Parathyroid adenoma (tissue), 2 donors: Measurements from ENCODE around the gene DNM1.

Source experiments
- H2AFZ ChIP-seq: fragments of 300-600 bp; sonication (generic); one replicate; pipeline ENCODE4 v1.7.0; 2017; ENCODE audit warnings: antibody characterized with exemption, mild to moderate bottlenecking
- H3K27ac ChIP-seq: fragments of 300-600 bp; sonication (generic); one replicate; pipeline ENCODE4 v1.7.0; 2017
- H3K27me3 ChIP-seq: fragments of 300-600 bp; sonication (generic); one replicate; pipeline ENCODE4 v1.7.0; 2017; ENCODE audit warnings: low read length; ENCODE audit not compliant: control insufficient read depth, insufficient read depth
- H3K36me3 ChIP-seq: fragments of 300-600 bp; sonication (generic); one replicate; pipeline ENCODE4 v1.7.0; 2017; ENCODE audit warnings: low read length; ENCODE audit not compliant: control insufficient read depth, insufficient read depth
- H3K4me1 ChIP-seq: fragments of 300-600 bp; sonication (generic); one replicate; pipeline ENCODE4 v1.7.0; 2017; ENCODE audit warnings: control low read depth
- H3K4me2 ChIP-seq: fragments of 300-600 bp; sonication (generic); one replicate; pipeline ENCODE4 v1.7.0; 2017; ENCODE audit warnings: low read length
- H3K4me3 ChIP-seq: fragments of 300-600 bp; sonication (generic); one replicate; pipeline ENCODE4 v1.7.0; 2017; ENCODE audit warnings: low read depth, low read length
- H3K79me2 ChIP-seq: fragments of 300-600 bp; sonication (generic); one replicate; pipeline ENCODE4 v1.7.0; 2017; ENCODE audit warnings: control low read depth
- H3K9ac ChIP-seq: fragments of 300-600 bp; sonication (generic); one replicate; pipeline ENCODE4 v1.7.0; 2017; ENCODE audit warnings: mild to moderate bottlenecking
- H3K9me3 ChIP-seq: fragments of 300-600 bp; sonication (generic); one replicate; pipeline ENCODE4 v1.7.0; 2017; ENCODE audit warnings: low read length; ENCODE audit not compliant: control insufficient read depth
- TF ChIP-seq, protein P1 (sequence below): fragments of 300-600 bp; sonication (generic); IDR thresholded peaks from one replicate; pipeline ENCODE4 v1.7.0; 2017; ENCODE audit warnings: antibody characterized with exemption, mild to moderate bottlenecking
- donor health status: primary hyperparathyroidism.

Gene DNM1

DNA sequence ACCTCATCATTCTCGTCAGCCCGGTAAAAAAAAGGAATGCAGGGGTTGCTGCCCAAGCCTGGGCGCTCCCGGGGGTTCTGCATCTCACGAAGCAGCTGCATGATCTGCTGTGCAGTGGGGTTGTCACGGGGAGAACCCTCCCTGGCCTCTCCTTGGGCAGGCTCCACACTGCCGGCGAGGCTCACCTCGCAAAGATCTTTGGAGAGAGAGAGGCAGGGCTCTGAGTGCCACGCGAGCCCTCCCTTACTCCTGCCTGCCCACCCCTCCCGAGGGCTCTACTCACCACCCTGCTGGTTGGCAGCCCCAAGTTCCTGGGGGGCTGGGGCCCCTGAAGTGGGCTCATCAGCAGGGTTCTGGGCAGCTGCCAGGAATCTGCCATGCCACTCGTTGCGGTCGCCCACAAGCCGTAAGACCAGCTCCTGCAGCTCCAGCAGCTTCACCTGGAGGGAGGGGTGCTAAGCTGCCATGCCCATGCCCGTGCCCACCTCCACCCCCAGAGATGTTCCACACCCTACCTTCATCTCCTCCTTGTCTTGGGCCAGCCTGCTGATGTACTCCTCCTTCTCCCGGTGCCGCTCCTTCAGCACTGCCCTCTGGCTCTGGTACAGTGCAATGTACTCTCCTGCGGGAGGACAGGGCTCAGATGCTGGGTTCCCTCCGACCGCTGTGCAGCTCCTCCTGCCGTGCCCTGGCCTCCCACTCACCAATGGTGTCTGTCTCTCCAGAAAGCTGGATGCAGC, 54.1 kb downstream of the DNM1 start:
- TF ChIP-seq, protein P1, sequence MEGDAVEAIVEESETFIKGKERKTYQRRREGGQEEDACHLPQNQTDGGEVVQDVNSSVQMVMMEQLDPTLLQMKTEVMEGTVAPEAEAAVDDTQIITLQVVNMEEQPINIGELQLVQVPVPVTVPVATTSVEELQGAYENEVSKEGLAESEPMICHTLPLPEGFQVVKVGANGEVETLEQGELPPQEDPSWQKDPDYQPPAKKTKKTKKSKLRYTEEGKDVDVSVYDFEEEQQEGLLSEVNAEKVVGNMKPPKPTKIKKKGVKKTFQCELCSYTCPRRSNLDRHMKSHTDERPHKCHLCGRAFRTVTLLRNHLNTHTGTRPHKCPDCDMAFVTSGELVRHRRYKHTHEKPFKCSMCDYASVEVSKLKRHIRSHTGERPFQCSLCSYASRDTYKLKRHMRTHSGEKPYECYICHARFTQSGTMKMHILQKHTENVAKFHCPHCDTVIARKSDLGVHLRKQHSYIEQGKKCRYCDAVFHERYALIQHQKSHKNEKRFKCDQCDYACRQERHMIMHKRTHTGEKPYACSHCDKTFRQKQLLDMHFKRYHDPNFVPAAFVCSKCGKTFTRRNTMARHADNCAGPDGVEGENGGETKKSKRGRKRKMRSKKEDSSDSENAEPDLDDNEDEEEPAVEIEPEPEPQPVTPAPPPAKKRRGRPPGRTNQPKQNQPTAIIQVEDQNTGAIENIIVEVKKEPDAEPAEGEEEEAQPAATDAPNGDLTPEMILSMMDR, result no peak
- Histone ChIP-seq H3K4me3 (no peak overlapping the region), H3K9ac (no peak overlapping the region), H3K4me1 (no peaks in the 10 kb centered on the region), H3K79me2 (no peaks in the 10 kb centered on the region), H2AFZ (no peak overlapping the region), H3K27ac (no peak overlapping the region), H3K27me3 (no peaks in the 10 kb centered on the region), H3K4me2 (no peak overlapping the region), H3K36me3 (no peaks in the 10 kb centered on the region), H3K9me3 (no peaks in the 10 kb centered on the region)

DNA sequence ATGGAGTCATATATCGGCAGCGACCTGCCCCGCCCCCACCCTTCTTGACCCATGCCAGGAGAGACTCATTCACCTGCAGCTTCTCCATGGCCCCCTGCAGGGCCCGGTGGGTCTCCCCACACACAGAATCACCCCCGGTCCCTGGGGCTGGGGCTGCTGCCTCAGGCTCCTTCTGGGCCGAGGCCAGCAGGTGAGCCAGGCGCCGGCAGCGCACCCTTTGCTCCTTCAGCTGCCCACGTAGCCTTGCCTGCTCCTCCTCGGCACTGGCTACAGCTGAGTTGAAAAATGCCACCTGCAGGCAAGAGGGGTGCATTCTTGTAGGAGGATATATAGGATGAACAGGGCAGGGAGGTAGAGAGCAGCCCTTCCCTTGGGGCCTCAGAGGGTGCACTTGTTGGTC, 54.7 kb downstream of the DNM1 start:
- TF ChIP-seq, protein P1, result no peak
- H3K9ac ChIP-seq, result no peak overlapping the region

DNA sequence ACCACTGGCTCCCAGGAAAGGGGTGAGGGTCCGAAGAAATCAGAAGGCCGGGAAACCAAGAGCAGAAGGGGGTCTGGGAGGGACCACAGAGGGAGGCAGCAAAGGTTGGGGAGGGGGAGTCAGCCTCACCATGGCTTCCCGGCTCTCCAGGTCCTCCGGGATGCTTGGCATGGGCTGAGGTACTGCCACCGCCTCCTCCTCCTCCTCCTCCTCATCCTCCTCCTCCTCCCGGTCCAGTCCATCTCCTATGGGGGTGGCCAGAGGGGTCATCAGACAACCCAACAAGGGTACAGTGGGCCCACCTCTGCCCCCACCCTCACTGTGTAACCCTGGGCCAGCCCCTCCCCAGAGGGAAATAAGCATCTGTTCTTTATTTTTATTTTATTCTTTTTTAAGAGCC, 55.1 kb downstream of the DNM1 start:
- no peaks in the 10 kb centered on the region for H3K79me2 ChIP-seq
- H3K4me3 ChIP-seq, result no peak overlapping the region
- no peak overlapping the region for H3K4me2 ChIP-seq
- no peak overlapping the region for H2AFZ ChIP-seq
- H3K27me3 ChIP-seq, result no peaks in the 10 kb centered on the region
- TF ChIP-seq, protein P1, result no peak
- no peak overlapping the region for H3K9ac ChIP-seq
- no peak overlapping the region for H3K27ac ChIP-seq
- H3K9me3 ChIP-seq, result no peaks in the 10 kb centered on the region
- H3K36me3 ChIP-seq, result no peaks in the 10 kb centered on the region
- no peaks in the 10 kb centered on the region for H3K4me1 ChIP-seq

More for the DNA sequence above, 54.7 kb downstream of the DNM1 start:
- H3K27me3 ChIP-seq, result no peaks in the 10 kb centered on the region
- H3K4me3 ChIP-seq, result no peak overlapping the region
- no peak overlapping the region for H3K4me2 ChIP-seq
- H3K27ac ChIP-seq, result no peak overlapping the region
- no peaks in the 10 kb centered on the region for H3K36me3 ChIP-seq
- no peaks in the 10 kb centered on the region for H3K4me1 ChIP-seq
- no peaks in the 10 kb centered on the region for H3K79me2 ChIP-seq
- no peak overlapping the region for H2AFZ ChIP-seq
- H3K9me3 ChIP-seq, result no peaks in the 10 kb centered on the region

DNA sequence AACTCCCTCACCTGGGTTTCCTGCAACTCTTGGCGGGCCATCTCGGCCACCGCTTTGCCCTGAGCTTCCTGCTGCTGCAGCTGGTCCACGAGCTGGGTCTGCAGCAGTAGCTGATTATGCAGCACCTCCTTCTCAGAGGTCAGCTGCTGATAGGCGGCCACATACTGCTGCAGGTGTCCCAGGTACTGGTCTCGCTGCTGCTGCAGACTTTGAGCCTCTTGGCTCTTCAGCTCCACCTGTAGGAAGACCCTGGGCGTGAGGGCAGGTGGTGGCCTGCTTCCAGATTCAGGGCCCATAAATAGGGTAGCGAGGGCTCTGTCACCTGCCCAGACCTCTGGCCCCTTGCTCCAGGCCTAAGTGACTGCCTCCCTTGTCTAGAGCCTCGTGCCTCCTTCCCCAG, 56.0 kb downstream of the DNM1 start:
- Histone ChIP-seq H3K9me3 (no peaks in the 10 kb centered on the region), H3K36me3 (no peaks in the 10 kb centered on the region), H3K27me3 (no peaks in the 10 kb centered on the region), H3K9ac (no peak overlapping the region), H3K4me1 (no peaks in the 10 kb centered on the region), H2AFZ (no peak overlapping the region), H3K4me3 (no peak overlapping the region), H3K79me2 (no peaks in the 10 kb centered on the region), H3K4me2 (no peak overlapping the region), H3K27ac (no peak overlapping the region)
- TF ChIP-seq, protein P1, result no peak

DNA sequence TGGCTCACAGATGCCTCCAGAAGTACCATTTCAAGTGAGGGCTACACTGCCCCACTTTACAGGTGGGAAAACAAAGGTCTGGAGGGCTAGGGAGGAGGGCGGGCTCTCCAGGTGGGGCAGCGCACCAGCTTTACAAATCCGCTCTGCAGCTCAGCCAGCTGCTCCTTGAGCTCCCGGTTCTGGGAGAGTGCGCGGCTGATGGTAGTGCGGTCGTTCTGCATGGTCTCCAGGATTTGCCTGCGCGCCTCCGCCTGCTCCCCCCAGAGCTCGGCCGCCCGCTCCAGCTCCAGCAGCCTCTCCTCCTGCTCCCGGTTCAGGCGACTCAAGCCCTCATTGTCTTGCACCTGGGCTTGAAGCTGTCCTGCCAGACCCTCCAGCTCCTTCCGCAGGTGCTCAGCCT, 57.2 kb downstream of the DNM1 start:
- no peak overlapping the region for H3K4me2 ChIP-seq
- no peaks in the 10 kb centered on the region for H3K9me3 ChIP-seq
- no peaks in the 10 kb centered on the region for H3K36me3 ChIP-seq
- no peaks in the 10 kb centered on the region for H3K27me3 ChIP-seq
- H2AFZ ChIP-seq, result no peak overlapping the region
- TF ChIP-seq, protein P1, result no peak
- H3K4me3 ChIP-seq, result no peak overlapping the region
- H3K79me2 ChIP-seq, result no peaks in the 10 kb centered on the region
- no peak overlapping the region for H3K9ac ChIP-seq
- H3K4me1 ChIP-seq, result no peaks in the 10 kb centered on the region
- H3K27ac ChIP-seq, result no peak overlapping the region
